Activated T-cell treated with anti-CD3 and anti-CD28 coated beads, Interleukin-2, amount 50 U/mL, for 48 hours (primary cell): ENCODE results near the gene COL12A1.
"Not testable (repeated sequence)": the region's sequence is repeated elsewhere in the genome, so short reads cannot be mapped to it uniquely, and the experiment has no call there.

Source experiments
- DNase-seq, 2 experiments: peaks; one replicate each; pipeline ENCODE4 v3.0.0-alpha.2; 2020

Gene COL12A1

GRCh38 chr6:75211920-75212590 lies 6.2 kb upstream of the COL12A1 start:
- no peak for DNase-seq

GRCh38 chr6:75210885-75211739 lies 5.3 kb upstream of the COL12A1 start:
- DNase-seq = no peak

GRCh38 chr6:75209184-75209723 lies 3.4 kb upstream of the COL12A1 start:
- DNase-seq = no peak

GRCh38 chr6:75208298-75209183 lies 2.7 kb upstream of the COL12A1 start:
- DNase-seq = peak; percentile 90 to 92

GRCh38 chr6:75206576-75207342 lies 906 bp upstream of the COL12A1 start:
- DNase-seq = peak in 1 of 2 experiments; percentile 39

- peak in 1 of 2 experiments; percentile 44 for DNase-seq
Measured at GRCh38 chr6:75204959-75205775, 686 bp downstream of the COL12A1 start.

GRCh38 chr6:75204217-75204958 lies 1.5 kb downstream of the COL12A1 start:
- peak; percentile 62 to 65 for DNase-seq

GRCh38 chr6:75203721-75204120 lies 2.1 kb downstream of the COL12A1 start:
- DNase-seq = no peak

GRCh38 chr6:75202676-75203131 lies 3.1 kb downstream of the COL12A1 start:
- DNase-seq = no peak

- no peak for DNase-seq
Measured at GRCh38 chr6:75201901-75202672, 3.8 kb downstream of the COL12A1 start.

GRCh38 chr6:75201021-75201420 lies 4.8 kb downstream of the COL12A1 start:
- DNase-seq = no peak

- DNase-seq = no peak
Measured at GRCh38 chr6:75199889-75200288, 6.0 kb downstream of the COL12A1 start.

GRCh38 chr6:75196081-75196687 lies 9.7 kb downstream of the COL12A1 start:
- no peak for DNase-seq

GRCh38 chr6:75188221-75188925 lies 17.5 kb downstream of the COL12A1 start:
- DNase-seq = no peak

GRCh38 chr6:75186581-75186980 lies 19.3 kb downstream of the COL12A1 start:
- not testable (repeated sequence) for DNase-seq

GRCh38 chr6:75183099-75183541 lies 22.7 kb downstream of the COL12A1 start:
- DNase-seq = no peak

GRCh38 chr6:75180864-75181263 lies 25.0 kb downstream of the COL12A1 start:
- DNase-seq = no peak

GRCh38 chr6:75178757-75179156 lies 27.1 kb downstream of the COL12A1 start:
- DNase-seq = no peak
